ENCODE data around the gene POLR3GL. TPM values are rescaled to one million over a fixed set of nuclear protein-coding genes. Genes with fewer than 3 reads are reported as not detected.

Gene POLR3GL
- total RNA-seq, 4 donors from 2014 or later = 3.3 to 28.1 (median 8.6) TPM

DNA sequence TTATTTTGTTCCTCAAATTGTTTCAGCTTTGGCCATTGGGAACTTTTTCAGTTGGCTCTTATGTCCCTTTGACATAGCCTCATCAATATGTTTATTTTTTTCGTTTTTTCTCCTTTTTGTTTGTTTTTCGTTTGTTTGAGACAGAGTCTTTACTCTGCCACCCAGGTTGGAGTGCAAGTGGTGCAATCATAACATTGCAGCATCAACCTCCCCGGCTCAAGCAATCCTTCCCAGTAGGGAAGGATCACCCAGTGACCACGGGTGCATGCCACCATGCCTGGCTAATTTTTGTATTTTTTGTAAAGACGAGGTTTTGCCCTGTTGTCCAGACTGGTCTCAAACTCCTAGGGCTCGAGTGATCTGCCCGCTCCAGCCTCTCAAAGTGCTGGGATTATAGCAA lies 8.1 kb downstream of the POLR3GL start:
- intact Hi-C loops (cut with DNase I; ENCODE audit: low total_unique reads) = no loop called here
- no peaks in the 10 kb centered on the region for H3K27me3 ChIP-seq
- H3K36me3 ChIP-seq = no peaks in the 10 kb centered on the region
- H3K27ac ChIP-seq = no peak overlapping the region
- H3K4me1 ChIP-seq = no peaks in the 10 kb centered on the region
- H3K4me3 ChIP-seq = no peak overlapping the region
- no peaks in the 10 kb centered on the region for H3K9me3 ChIP-seq
- DNase-seq = no peak
- no peak for TF ChIP-seq POLR2A (IDR thresholded peaks at IDR 0.05)
- TF ChIP-seq, protein P1, sequence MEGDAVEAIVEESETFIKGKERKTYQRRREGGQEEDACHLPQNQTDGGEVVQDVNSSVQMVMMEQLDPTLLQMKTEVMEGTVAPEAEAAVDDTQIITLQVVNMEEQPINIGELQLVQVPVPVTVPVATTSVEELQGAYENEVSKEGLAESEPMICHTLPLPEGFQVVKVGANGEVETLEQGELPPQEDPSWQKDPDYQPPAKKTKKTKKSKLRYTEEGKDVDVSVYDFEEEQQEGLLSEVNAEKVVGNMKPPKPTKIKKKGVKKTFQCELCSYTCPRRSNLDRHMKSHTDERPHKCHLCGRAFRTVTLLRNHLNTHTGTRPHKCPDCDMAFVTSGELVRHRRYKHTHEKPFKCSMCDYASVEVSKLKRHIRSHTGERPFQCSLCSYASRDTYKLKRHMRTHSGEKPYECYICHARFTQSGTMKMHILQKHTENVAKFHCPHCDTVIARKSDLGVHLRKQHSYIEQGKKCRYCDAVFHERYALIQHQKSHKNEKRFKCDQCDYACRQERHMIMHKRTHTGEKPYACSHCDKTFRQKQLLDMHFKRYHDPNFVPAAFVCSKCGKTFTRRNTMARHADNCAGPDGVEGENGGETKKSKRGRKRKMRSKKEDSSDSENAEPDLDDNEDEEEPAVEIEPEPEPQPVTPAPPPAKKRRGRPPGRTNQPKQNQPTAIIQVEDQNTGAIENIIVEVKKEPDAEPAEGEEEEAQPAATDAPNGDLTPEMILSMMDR (IDR thresholded peaks at IDR 0.05) = no peak

DNA sequence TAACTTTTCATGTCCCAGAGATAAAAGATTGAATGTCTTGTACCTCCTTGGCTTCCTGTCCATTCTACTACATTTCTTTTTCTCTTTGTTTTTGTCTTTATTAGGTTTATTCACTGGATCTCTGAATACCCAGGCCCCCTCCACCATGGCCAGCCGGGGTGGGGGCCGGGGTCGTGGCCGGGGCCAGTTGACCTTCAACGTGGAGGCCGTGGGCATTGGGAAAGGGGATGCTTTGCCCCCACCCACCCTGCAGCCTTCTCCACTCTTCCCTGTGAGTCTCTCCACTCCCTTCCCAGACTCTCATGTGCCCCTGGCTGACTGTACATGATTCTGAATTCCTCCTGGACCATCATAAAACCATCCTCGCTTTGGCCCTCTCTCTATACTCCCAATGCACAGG lies 10.2 kb downstream of the POLR3GL start:
- Histone ChIP-seq H3K4me3 (no peak overlapping the region), H3K9me3 (no peaks in the 10 kb centered on the region), H3K36me3 (no peaks in the 10 kb centered on the region), H3K27ac (no peak overlapping the region), H3K4me1 (peaks cover 9 to 12% of the 10 kb centered on the region in 2 donors), H3K27me3 (no peaks in the 10 kb centered on the region)
- DNase-seq = no peak
- intact Hi-C loops (cut with DNase I; ENCODE audit: low total_unique reads) = loop anchor here (5.0 kb wide), 1 partner anchor 38 kb away; no protein-coding TSS in a partner anchor
- TF ChIP-seq, protein P1 (IDR thresholded peaks at IDR 0.05) = no peak
- TF ChIP-seq POLR2A (IDR thresholded peaks at IDR 0.05) = no peak

DNA sequence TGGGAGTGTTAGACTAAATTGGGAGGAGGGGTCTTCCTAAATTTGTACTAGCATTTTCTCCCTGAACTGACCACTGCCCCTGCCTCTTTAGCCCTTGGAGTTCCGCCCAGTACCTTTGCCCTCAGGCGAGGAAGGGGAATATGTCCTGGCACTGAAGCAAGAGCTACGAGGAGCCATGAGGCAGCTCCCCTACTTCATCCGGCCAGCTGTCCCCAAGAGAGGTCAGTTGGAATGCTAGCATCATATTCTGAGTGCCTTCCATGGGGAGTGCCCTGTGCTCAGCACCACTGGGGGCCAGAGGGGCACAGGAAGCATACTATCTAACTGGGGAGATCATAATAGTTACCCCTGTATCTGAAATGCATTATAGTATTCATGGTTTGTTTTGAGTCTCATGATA lies 10.7 kb downstream of the POLR3GL start:
- no peak overlapping the region for H3K4me3 ChIP-seq
- H3K4me1 ChIP-seq = peaks cover 12 to 14% of the 10 kb centered on the region in 2 donors
- H3K36me3 ChIP-seq = no peaks in the 10 kb centered on the region
- TF ChIP-seq POLR2A (IDR thresholded peaks at IDR 0.05) = no peak
- TF ChIP-seq, protein P1 (IDR thresholded peaks at IDR 0.05) = no peak
- H3K9me3 ChIP-seq = no peaks in the 10 kb centered on the region
- intact Hi-C loops (cut with DNase I; ENCODE audit: low total_unique reads) = loop anchor here (5.0 kb wide), 1 partner anchor 37 kb away; no protein-coding TSS in a partner anchor
- H3K27me3 ChIP-seq = no peaks in the 10 kb centered on the region
- H3K27ac ChIP-seq = no peak overlapping the region
- DNase-seq = no peak

DNA sequence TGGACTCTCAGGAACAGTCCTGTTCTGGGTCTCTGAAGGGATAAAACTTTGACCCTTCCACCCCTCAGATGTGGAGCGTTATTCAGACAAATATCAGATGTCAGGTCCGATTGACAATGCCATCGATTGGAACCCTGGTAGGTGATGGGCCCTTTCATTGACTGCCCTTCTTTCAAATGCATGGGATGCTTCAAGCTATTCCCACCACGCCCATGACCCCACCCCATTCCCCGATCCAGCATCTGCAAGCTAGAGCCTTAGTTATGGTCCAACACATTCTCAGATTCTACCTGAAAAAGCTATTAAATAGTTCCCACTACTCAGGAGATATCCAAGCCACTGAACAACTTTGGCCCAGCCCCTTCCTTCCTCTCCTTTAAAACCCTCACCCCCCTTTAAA lies 12.5 kb downstream of the POLR3GL start:
- H3K4me1 ChIP-seq = peaks cover 12 to 17% of the 10 kb centered on the region in 2 donors
- H3K4me3 ChIP-seq = no peak overlapping the region
- H3K36me3 ChIP-seq = no peaks in the 10 kb centered on the region
- no peaks in the 10 kb centered on the region for H3K9me3 ChIP-seq
- no peaks in the 10 kb centered on the region for H3K27me3 ChIP-seq
- DNase-seq = no peak
- intact Hi-C loops (cut with DNase I; ENCODE audit: low total_unique reads) = loop anchor here (5.0 kb wide), 1 partner anchor 35 kb away; no protein-coding TSS in a partner anchor
- H3K27ac ChIP-seq = peak overlapping the region; percentile 96 to 100
- TF ChIP-seq, protein P1 (IDR thresholded peaks at IDR 0.05) = no peak
- TF ChIP-seq POLR2A (IDR thresholded peaks at IDR 0.05) = no peak

DNA sequence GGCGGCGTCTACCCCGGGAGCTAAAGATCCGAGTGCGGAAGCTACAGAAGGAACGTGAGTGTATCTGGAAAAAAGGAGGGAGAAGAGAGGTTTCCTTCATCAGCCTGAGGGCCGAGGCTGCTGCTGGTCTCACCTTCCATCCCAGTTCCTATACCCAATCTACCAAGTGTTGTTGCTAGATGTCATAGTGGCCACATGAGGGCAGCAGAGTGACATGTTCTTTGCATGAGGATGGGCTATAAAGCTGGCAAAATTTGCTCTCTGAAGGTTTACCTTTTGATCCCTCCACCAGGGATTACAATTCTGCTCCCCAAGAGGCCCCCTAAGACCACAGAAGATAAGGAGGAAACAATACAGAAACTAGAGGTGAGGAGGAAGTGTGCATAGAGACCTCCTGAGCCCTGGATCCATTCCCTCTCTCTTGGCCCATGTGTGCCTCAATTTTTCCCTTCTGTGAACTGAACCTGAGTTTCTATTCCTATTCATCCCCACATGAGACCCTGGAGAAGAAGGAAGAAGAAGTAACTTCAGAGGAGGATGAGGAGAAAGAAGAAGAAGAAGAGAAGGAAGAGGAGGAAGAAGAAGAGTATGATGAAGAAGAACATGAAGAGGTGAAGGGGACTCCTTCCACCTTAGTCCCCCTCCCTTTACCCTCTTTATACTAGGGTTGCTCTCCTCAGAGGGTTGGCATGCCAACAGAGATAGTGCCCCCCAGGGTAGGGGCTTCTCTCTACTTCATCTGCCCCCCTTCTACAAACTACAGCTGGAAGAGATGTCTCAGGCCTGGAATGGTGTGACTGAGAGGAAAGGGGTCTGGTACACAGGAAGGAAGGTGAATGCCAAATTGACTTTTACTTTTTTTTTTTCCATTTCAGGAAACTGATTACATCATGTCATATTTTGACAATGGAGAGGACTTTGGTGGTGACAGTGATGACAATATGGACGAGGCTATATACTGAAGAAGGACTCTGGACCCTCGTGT lies 13.3 kb downstream of the POLR3GL start:
- Histone ChIP-seq H3K4me3 (no peak overlapping the region), H3K36me3 (no peaks in the 10 kb centered on the region), H3K4me1 (peaks cover 12 to 19% of the 10 kb centered on the region in 2 donors), H3K9me3 (no peaks in the 10 kb centered on the region), H3K27me3 (no peaks in the 10 kb centered on the region), H3K27ac (peak overlapping the region; percentile 96 to 100)
- intact Hi-C loops (cut with DNase I; ENCODE audit: low total_unique reads) = loop anchor here (5.0 kb wide), 1 partner anchor 35 kb away; no protein-coding TSS in a partner anchor
- DNase-seq = peak; percentile 79 to 92
- TF ChIP-seq POLR2A (IDR thresholded peaks at IDR 0.05) = peak in 1 of 2 donors; percentile 22
- TF ChIP-seq, protein P1 (IDR thresholded peaks at IDR 0.05) = peak; percentile 83 to 98 (median 90)
